VCaP (cell line): Measurements from ENCODE around the gene GUCY1B1.

Experiments used
- H3K27ac ChIP-seq: fragments of 450-650 bp; 2 replicates; pipeline ENCODE4 v1.5.1; 2017
- TF ChIP-seq, protein P1 (sequence below): fragments of 450-650 bp; conservative IDR thresholded peaks from 2 replicates; pipeline ENCODE4 v1.5.1; 2017; ENCODE audit warnings: mild to moderate bottlenecking, moderate library complexity

GUCY1B1 gene

DNA sequence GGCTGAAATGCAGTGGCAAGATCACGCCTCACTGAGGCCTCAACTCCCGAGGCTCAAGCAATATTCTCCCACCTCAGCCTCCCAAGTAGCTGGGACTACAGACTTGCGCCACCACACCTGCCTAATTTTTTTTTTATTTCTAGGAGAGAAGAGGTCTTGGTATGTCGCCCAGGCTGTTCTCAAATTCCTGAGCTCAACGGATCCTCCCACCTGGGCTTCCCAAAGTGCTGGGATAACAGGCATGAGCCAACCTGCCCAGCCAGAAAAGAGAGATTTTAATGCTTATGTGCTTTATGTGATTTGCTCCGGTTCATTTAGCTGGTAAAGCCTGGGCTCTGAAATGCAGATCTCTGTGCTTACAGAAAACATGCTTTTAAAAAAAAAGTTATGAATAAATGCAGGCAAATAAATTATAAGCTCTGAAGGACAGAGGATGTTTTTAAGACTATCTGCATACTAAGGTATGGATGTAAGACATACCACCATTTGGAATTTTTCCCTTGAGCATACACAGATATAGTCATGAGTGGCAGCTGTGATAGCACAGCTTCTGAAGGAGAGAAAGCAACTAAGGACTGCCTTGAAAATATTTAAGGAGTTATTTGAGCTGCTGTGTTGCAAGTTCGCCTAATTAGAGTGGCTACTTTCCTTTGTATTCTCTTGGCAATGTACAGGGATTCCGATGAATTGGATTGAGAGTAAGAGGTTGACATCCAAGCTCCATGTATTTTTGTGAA lies 13.8 kb downstream of the GUCY1B1 start:
- no peak overlapping the region for H3K27ac ChIP-seq
- TF ChIP-seq, protein P1, sequence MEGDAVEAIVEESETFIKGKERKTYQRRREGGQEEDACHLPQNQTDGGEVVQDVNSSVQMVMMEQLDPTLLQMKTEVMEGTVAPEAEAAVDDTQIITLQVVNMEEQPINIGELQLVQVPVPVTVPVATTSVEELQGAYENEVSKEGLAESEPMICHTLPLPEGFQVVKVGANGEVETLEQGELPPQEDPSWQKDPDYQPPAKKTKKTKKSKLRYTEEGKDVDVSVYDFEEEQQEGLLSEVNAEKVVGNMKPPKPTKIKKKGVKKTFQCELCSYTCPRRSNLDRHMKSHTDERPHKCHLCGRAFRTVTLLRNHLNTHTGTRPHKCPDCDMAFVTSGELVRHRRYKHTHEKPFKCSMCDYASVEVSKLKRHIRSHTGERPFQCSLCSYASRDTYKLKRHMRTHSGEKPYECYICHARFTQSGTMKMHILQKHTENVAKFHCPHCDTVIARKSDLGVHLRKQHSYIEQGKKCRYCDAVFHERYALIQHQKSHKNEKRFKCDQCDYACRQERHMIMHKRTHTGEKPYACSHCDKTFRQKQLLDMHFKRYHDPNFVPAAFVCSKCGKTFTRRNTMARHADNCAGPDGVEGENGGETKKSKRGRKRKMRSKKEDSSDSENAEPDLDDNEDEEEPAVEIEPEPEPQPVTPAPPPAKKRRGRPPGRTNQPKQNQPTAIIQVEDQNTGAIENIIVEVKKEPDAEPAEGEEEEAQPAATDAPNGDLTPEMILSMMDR: no peak

DNA sequence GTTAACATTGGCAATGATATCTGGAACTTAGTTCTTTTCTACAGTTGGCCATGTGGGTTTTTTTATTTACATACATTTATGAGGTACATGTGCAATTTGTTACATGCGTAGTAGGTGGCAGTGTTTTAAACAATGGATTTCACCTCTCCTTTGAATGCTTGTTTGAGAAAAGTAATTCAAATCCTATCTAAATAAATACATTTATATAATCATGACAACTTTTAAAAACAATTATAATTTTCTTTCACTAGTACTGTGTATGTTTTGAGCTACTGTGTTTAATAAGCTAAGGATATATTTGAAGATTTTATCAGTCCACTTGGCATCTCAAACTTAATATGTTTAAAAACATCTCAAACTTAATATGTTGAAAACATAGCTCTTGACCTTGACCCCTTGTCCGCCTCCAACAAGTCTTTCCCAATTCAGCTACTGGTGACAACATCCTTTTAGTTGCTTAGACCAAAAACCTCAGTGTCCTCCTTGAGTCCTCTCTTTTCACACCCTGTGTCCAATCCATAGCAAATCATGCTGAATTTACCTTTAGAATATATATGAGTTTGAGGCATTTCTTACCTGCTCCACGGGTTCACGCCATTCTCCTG lies 14.5 kb downstream of the GUCY1B1 start:
- no peak overlapping the region for H3K27ac ChIP-seq
- TF ChIP-seq, protein P1: no peak

DNA sequence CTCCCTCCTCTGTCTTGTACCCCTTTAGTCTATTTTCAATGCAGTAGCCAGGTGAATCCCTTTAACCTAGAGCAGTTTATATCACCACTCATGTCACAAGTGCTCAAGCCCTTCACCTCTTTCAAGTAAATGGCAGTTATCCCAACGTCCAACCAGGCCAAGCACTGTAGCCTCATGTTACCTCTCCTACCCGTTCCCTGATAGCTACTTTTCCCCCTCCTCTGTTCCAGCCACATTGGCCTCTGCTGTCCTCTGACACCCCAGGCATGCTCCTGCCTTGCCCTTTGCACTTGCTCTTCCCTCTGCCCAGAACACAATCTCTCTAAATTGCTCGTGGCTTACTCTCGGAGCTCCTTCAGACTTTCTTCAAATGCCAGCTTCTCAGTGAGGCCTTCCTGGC lies 15.2 kb downstream of the GUCY1B1 start:
- TF ChIP-seq, protein P1: no peak
- no peak overlapping the region for H3K27ac ChIP-seq

DNA sequence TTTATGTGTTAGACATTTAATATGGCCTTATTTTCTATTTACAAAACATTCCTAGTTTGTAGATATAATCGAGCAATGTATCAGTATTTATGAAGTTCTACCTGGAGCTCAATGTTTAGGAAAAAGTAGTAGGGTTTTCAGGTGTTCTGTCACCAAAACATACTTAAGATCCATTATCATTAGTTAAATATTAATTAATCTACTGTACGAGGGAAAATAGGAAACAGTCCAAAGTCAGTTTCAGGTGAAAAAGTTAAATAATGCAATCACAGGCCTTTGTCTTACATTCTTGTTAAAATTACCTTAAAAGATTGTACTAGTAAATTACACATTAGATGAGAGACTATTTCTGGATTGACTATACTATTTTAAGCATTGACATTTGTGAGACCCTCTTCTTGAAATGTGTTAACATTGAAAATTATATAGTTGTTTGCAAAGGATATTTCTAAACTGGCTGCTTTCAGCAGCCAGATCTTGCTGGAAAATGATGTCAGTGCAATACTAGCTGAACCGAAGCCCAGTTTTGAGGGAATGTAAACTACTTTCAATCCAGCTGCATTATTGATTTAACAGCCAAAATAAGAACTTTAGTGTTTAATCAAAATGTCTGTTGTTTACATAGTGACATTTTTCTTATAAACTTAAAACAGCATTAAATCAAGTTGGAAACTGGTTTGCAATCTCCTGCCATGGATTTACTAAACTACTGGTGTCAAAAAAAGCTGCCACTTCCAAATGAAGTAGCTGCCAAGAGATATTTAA lies 19.3 kb downstream of the GUCY1B1 start:
- TF ChIP-seq, protein P1: no peak
- peak overlapping the region; percentile 68 for H3K27ac ChIP-seq

DNA sequence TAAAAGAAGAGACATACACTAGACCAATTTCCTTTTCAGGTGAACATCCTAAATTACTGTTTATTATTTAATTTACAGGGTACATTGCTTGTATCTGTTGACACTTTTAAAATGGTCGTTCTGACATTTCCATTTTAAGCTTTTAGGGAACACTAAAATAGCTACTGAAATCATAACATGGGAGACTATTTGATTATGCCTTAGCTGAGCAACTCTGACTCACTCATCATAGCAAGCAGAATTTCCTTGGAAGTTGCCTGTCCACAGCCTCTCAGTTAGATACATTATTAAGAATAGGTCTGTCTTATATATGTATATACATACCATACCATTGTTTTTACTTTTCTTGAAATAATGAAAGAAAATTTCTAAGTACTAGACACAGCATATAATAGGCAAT lies 22.0 kb downstream of the GUCY1B1 start:
- TF ChIP-seq, protein P1: no peak
- H3K27ac ChIP-seq: no peak overlapping the region

DNA sequence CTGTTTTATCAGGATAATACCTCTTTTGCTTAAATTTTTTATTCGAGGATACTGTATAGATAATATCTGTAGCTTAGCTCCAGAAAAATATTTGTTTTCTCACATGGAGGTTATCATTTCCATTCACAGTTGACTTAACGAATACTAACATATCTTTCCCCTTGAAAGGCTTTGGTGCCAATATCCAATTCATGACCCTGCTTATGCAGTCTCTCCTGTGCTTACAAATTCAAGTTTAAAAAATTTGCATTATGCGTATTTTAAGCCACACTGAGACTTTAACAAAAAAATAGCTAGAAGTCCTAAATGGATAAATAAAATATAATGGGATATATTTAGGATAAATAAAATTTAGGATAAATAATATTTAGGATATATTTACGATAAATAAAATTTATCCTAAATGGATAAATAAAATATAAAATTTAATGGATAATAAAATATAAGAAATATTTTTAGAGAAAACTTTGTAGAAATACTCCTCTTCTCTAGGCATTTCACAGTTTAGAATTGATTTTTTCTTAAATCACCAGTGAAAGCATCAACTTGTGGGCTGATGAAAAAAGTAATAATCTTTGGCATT lies 22.5 kb downstream of the GUCY1B1 start:
- no peak overlapping the region for H3K27ac ChIP-seq
- TF ChIP-seq, protein P1: no peak

DNA sequence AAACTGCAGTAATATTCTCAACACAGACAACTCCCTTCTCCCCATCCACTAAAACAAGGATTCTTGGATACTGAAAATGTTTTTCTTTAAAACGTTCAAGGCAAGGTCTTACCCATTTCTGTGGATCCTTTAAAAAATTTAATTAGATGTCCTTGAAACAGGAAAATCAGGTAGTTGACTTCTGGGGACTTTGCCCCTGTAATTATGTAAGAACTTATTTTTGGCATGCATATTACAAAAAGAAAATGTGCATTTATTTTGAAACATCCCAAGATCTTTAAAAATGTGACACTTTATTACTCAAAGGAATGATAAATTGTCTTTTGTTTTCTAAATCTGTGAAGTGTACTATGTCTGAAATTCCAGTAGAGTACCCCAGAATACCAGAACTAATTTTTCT lies 25.8 kb downstream of the GUCY1B1 start:
- TF ChIP-seq, protein P1: no peak

More for the DNA sequence above, 25.8 kb downstream of the GUCY1B1 start:
- H3K27ac ChIP-seq: no peak overlapping the region
